ENCODE data around the gene ZMYND10.
A peak's percentile ranks its signal among the peaks of the same experiment; 100 is the strongest.

Gene ZMYND10

DNA sequence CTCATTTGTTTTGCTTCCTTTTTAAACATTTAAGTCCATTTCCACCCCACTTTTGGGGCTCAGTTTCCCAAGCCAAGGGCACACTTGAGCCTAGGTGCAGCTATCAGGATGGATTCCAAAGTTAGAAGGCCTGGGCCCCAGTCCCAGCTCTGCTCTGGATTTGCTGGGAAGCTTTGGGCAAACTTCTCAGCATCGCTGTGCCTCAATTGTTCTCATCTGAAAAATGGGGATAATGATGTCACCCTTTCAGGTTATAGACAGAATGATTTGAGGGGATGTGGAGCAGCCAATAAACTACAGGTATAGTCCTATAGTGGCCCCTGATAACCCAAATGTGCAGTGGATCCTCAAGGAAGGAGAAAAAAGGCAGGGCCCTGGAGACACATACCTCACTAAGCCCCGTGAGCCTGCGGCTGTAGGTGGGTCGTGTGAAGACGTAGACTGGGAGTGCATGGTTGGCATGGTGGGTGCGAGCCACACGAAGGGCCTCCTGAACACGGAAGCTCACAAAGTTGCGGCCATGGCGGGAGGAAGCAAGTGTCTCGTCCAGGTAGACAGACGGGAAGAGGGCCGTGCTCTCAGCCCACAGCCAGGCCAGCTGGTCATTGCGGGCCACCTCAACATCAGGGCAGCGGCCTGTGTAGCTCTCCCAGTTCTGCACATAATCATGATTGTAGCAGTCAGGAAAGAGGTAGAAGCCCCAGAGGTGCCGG, 26.2 kb downstream of the ZMYND10 start:
- H3K27ac ChIP-seq (ENCODE audit: low read length, poor library complexity, severe bottlenecking), result no peak overlapping the region
- WGBS, result 96% methylated on average over 16 of the region's 16 CpGs
- no peak for DNase-seq

DNA sequence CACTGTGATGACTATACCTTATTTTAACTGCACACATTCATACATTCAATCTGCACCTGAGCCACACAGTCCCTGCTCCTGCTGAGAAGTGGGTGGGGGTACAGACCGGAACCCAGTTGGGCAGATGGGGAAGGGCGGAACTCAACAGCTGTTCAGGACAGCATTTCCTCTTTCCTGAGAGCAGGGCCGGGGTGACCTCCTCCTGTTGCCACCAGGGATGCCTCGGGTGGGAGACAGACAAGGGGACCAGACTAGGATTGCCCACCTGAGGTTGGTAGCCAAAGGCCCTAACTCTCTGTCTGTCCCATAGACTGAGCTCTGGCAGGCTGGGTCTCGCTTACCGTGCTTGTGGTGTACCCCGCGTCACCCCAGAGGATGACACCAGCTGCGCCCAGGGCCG, 26.9 kb downstream of the ZMYND10 start:
- Histone ChIP-seq H3K18ac (ENCODE audit: low read depth in 1 of 2, low read length in 2 of 2) (no peak overlapping the region), H3K4me2 (ENCODE audit: low read length, poor library complexity, severe bottlenecking) (no peak overlapping the region), H3K4me3 (ENCODE audit: insufficient read depth in 1 of 2, low read depth in 1 of 2, low read length in 2 of 2) (no peak overlapping the region), H3K4ac (ENCODE audit: low read depth in 1 of 2, low read length in 2 of 2) (no peak overlapping the region), H3K23ac (ENCODE audit: low read length in 2 of 2) (no peak overlapping the region), H3K9me3 (ENCODE audit: control insufficient read depth, low read length) (no peaks in the 10 kb centered on the region), H2BK15ac (ENCODE audit: low read depth, poor library complexity, severe bottlenecking) (peak overlapping the region; percentile 12), H3K36me3 (ENCODE audit: control insufficient read depth in 1 of 2, insufficient read depth in 2 of 2, low read depth in 1 of 2, low read length in 2 of 2) (peaks cover 47 to 53% of the 10 kb centered on the region in 2 experiments), H2BK12ac (ENCODE audit: low read length in 2 of 2) (no peak overlapping the region), H3K27me3 (ENCODE audit: control insufficient read depth in 1 of 2, insufficient read depth in 1 of 2, low read length in 2 of 2) (no peaks in the 10 kb centered on the region), H3K9ac (ENCODE audit: low read length) (peak overlapping the region; percentile 6), H3K79me1 (replicated peaks; ENCODE audit: low read length, poor library complexity, severe bottlenecking) (peaks cover 44% of the 10 kb centered on the region), H4K8ac (ENCODE audit: low read length) (peak overlapping the region; percentile 31), H2AFZ (ENCODE audit: low read depth, low read length) (no peak overlapping the region), H2AK5ac (ENCODE audit: low read length, severe bottlenecking) (no peak overlapping the region), H3K4me1 (ENCODE audit: control insufficient read depth, insufficient read depth, low read depth, low read length) (peaks cover 56% of the 10 kb centered on the region), H4K91ac (ENCODE audit: low read length) (no peak overlapping the region), H3K14ac (ENCODE audit: low read length in 2 of 2) (no peak overlapping the region), H3K27ac (ENCODE audit: low read length, poor library complexity, severe bottlenecking) (no peak overlapping the region), H2BK120ac (ENCODE audit: low read depth, low read length) (no peak overlapping the region), H2BK5ac (ENCODE audit: low read depth, low read length, poor library complexity, severe bottlenecking) (no peak overlapping the region)
- WGBS, result 88% methylated on average over 10 of the region's 10 CpGs
- DNase-seq, result no peak

More for the DNA sequence above, 26.2 kb downstream of the ZMYND10 start:
- H3K4me2 ChIP-seq (ENCODE audit: low read length, poor library complexity, severe bottlenecking), result no peak overlapping the region
- H3K18ac ChIP-seq (ENCODE audit: low read depth in 1 of 2, low read length in 2 of 2), result no peak overlapping the region
- peak overlapping the region in 1 of 2 experiments; percentile 88 for H3K4me3 ChIP-seq (ENCODE audit: insufficient read depth in 1 of 2, low read depth in 1 of 2, low read length in 2 of 2)
- H3K14ac ChIP-seq (ENCODE audit: low read length in 2 of 2), result no peak overlapping the region
- H2BK120ac ChIP-seq (ENCODE audit: low read depth, low read length), result no peak overlapping the region
- no peak overlapping the region for H3K23ac ChIP-seq (ENCODE audit: low read length in 2 of 2)
- H3K9me3 ChIP-seq (ENCODE audit: control insufficient read depth, low read length), result no peaks in the 10 kb centered on the region
- H2AFZ ChIP-seq (ENCODE audit: low read depth, low read length), result no peak overlapping the region
- H4K8ac ChIP-seq (ENCODE audit: low read length), result no peak overlapping the region
- H2BK15ac ChIP-seq (ENCODE audit: low read depth, poor library complexity, severe bottlenecking), result no peak overlapping the region
- peak overlapping the region; percentile 99 for H3K9ac ChIP-seq (ENCODE audit: low read length)
- H3K27me3 ChIP-seq (ENCODE audit: control insufficient read depth in 1 of 2, insufficient read depth in 1 of 2, low read length in 2 of 2), result no peaks in the 10 kb centered on the region
- no peak overlapping the region for H2BK12ac ChIP-seq (ENCODE audit: low read length in 2 of 2)
- H3K4ac ChIP-seq (ENCODE audit: low read depth in 1 of 2, low read length in 2 of 2), result no peak overlapping the region
- H2AK5ac ChIP-seq (ENCODE audit: low read length, severe bottlenecking), result no peak overlapping the region
- H3K79me1 ChIP-seq (replicated peaks; ENCODE audit: low read length, poor library complexity, severe bottlenecking), result peaks cover 44% of the 10 kb centered on the region
- no peak overlapping the region for H2BK5ac ChIP-seq (ENCODE audit: low read depth, low read length, poor library complexity, severe bottlenecking)
- peaks cover 47 to 58% of the 10 kb centered on the region in 2 experiments for H3K36me3 ChIP-seq (ENCODE audit: control insufficient read depth in 1 of 2, insufficient read depth in 2 of 2, low read depth in 1 of 2, low read length in 2 of 2)
- H4K91ac ChIP-seq (ENCODE audit: low read length), result no peak overlapping the region
- peaks cover 59% of the 10 kb centered on the region for H3K4me1 ChIP-seq (ENCODE audit: control insufficient read depth, insufficient read depth, low read depth, low read length)

GRCh38 chr3:50318163-50318562, 27.4 kb downstream of the ZMYND10 start:
- H4K91ac ChIP-seq (ENCODE audit: low read length), result no peak overlapping the region
- no peak overlapping the region for H3K4me2 ChIP-seq (ENCODE audit: low read length, poor library complexity, severe bottlenecking)
- H2BK120ac ChIP-seq (ENCODE audit: low read depth, low read length), result no peak overlapping the region
- H3K23ac ChIP-seq (ENCODE audit: low read length in 2 of 2), result peak overlapping the region in 1 of 2 experiments; percentile 35
- WGBS, result 95% methylated on average over 11 of the region's 11 CpGs
- H3K4me1 ChIP-seq (ENCODE audit: control insufficient read depth, insufficient read depth, low read depth, low read length), result peaks cover 56% of the 10 kb centered on the region
- H2BK15ac ChIP-seq (ENCODE audit: low read depth, poor library complexity, severe bottlenecking), result no peak overlapping the region
- H3K9ac ChIP-seq (ENCODE audit: low read length), result no peak overlapping the region
- peaks cover 44% of the 10 kb centered on the region for H3K79me1 ChIP-seq (replicated peaks; ENCODE audit: low read length, poor library complexity, severe bottlenecking)
- no peak overlapping the region for H2BK5ac ChIP-seq (ENCODE audit: low read depth, low read length, poor library complexity, severe bottlenecking)
- no peak for DNase-seq
- H3K36me3 ChIP-seq (ENCODE audit: control insufficient read depth in 1 of 2, insufficient read depth in 2 of 2, low read depth in 1 of 2, low read length in 2 of 2), result peaks cover 47 to 53% of the 10 kb centered on the region in 2 experiments
- no peak overlapping the region for H2AK5ac ChIP-seq (ENCODE audit: low read length, severe bottlenecking)
- H3K9me3 ChIP-seq (ENCODE audit: control insufficient read depth, low read length), result no peaks in the 10 kb centered on the region
- H3K14ac ChIP-seq (ENCODE audit: low read length in 2 of 2), result peak overlapping the region in 1 of 2 experiments; percentile 1
- H3K4me3 ChIP-seq (ENCODE audit: insufficient read depth in 1 of 2, low read depth in 1 of 2, low read length in 2 of 2), result peak overlapping the region in 1 of 2 experiments; percentile 43
- H4K8ac ChIP-seq (ENCODE audit: low read length), result no peak overlapping the region
- H3K27me3 ChIP-seq (ENCODE audit: control insufficient read depth in 1 of 2, insufficient read depth in 1 of 2, low read length in 2 of 2), result no peaks in the 10 kb centered on the region
- no peak overlapping the region for H3K27ac ChIP-seq (ENCODE audit: low read length, poor library complexity, severe bottlenecking)
- no peak overlapping the region for H2AFZ ChIP-seq (ENCODE audit: low read depth, low read length)
- H3K4ac ChIP-seq (ENCODE audit: low read depth in 1 of 2, low read length in 2 of 2), result no peak overlapping the region
- H3K18ac ChIP-seq (ENCODE audit: low read depth in 1 of 2, low read length in 2 of 2), result no peak overlapping the region
- H2BK12ac ChIP-seq (ENCODE audit: low read length in 2 of 2), result no peak overlapping the region

DNA sequence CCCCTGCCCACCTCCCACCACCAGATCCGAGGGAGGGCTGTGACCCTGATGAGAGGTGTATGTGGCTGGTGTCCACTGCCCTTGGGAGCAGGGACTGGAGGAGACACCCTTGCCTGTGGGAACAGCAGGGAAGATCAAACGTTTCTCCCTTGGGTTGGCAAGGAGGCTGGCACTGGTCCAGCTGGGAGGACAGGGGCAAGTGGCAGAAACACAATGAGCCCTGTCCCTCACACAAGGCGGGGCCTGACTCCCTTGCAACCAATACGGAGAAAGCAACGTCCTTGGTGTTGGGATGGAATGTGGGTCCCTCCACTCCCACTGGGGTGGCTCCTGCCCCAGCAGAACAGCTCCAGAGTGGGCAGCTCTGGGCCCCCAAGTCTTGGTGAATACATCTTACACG, 28.2 kb downstream of the ZMYND10 start:
- H3K9ac ChIP-seq (ENCODE audit: low read length), result peak overlapping the region; percentile 26

More for the DNA sequence above, 28.2 kb downstream of the ZMYND10 start:
- peaks cover 47 to 53% of the 10 kb centered on the region in 2 experiments for H3K36me3 ChIP-seq (ENCODE audit: control insufficient read depth in 1 of 2, insufficient read depth in 2 of 2, low read depth in 1 of 2, low read length in 2 of 2)
- no peak overlapping the region for H4K8ac ChIP-seq (ENCODE audit: low read length)
- H3K27ac ChIP-seq (ENCODE audit: low read length, poor library complexity, severe bottlenecking), result peak overlapping the region; percentile 4
- no peak overlapping the region for H3K23ac ChIP-seq (ENCODE audit: low read length in 2 of 2)
- H3K4me2 ChIP-seq (ENCODE audit: low read length, poor library complexity, severe bottlenecking), result no peak overlapping the region
- peak overlapping the region; percentile 17 for H2AK5ac ChIP-seq (ENCODE audit: low read length, severe bottlenecking)
- H3K18ac ChIP-seq (ENCODE audit: low read depth in 1 of 2, low read length in 2 of 2), result no peak overlapping the region
- H3K4me3 ChIP-seq (ENCODE audit: insufficient read depth in 1 of 2, low read depth in 1 of 2, low read length in 2 of 2), result no peak overlapping the region
- DNase-seq, result no peak
- no peak overlapping the region for H3K14ac ChIP-seq (ENCODE audit: low read length in 2 of 2)
- no peaks in the 10 kb centered on the region for H3K27me3 ChIP-seq (ENCODE audit: control insufficient read depth in 1 of 2, insufficient read depth in 1 of 2, low read length in 2 of 2)
- H3K79me1 ChIP-seq (replicated peaks; ENCODE audit: low read length, poor library complexity, severe bottlenecking), result peaks cover 44% of the 10 kb centered on the region
- H3K4me1 ChIP-seq (ENCODE audit: control insufficient read depth, insufficient read depth, low read depth, low read length), result peaks cover 49% of the 10 kb centered on the region
- 88% methylated on average over 5 of the region's 6 CpGs for WGBS
- no peak overlapping the region for H2BK5ac ChIP-seq (ENCODE audit: low read depth, low read length, poor library complexity, severe bottlenecking)
- no peak overlapping the region for H2BK120ac ChIP-seq (ENCODE audit: low read depth, low read length)
- no peak overlapping the region for H2AFZ ChIP-seq (ENCODE audit: low read depth, low read length)
- H2BK12ac ChIP-seq (ENCODE audit: low read length in 2 of 2), result no peak overlapping the region
- H3K9me3 ChIP-seq (ENCODE audit: control insufficient read depth, low read length), result no peaks in the 10 kb centered on the region
- no peak overlapping the region for H2BK15ac ChIP-seq (ENCODE audit: low read depth, poor library complexity, severe bottlenecking)
- no peak overlapping the region for H4K91ac ChIP-seq (ENCODE audit: low read length)
- no peak overlapping the region for H3K4ac ChIP-seq (ENCODE audit: low read depth in 1 of 2, low read length in 2 of 2)

Measured in mesenchymal stem cell (in vitro differentiated cells and primary cell).